HG02938 (cell line): ENCODE data around the gene RNF207.
A peak's percentile ranks its signal among the peaks of the same experiment; 100 is the strongest.

Experiments
- ATAC-seq: cut with Tn5 transposase; IDR thresholded peaks from one replicate; pipeline ENCODE4 v1.9.1; 2021; ENCODE audit warnings: mild to moderate bottlenecking, moderate library complexity; ENCODE audit not compliant: unreplicated experiment

The RNF207 gene

DNA sequence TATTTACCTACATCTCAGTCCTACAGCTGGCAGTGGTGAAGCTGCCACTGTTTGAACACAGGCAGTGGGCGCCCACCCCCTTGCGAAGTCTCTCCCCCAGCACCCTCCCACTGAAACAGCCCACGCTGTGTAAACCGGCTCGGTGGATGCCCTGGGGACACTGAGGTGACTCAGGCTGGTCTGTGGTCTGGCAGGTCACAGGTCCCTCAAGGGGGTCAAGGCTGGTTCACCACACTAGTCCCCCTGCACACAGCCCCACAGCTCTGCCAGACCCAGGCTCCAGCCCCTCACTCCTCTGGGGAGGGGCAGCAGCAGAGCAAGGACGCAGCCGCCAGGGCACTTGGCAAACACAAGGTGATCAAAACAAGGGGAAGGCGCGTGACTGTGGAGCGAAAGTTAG, 33.4 kb upstream of the RNF207 start:
- ATAC-seq = no peak

DNA sequence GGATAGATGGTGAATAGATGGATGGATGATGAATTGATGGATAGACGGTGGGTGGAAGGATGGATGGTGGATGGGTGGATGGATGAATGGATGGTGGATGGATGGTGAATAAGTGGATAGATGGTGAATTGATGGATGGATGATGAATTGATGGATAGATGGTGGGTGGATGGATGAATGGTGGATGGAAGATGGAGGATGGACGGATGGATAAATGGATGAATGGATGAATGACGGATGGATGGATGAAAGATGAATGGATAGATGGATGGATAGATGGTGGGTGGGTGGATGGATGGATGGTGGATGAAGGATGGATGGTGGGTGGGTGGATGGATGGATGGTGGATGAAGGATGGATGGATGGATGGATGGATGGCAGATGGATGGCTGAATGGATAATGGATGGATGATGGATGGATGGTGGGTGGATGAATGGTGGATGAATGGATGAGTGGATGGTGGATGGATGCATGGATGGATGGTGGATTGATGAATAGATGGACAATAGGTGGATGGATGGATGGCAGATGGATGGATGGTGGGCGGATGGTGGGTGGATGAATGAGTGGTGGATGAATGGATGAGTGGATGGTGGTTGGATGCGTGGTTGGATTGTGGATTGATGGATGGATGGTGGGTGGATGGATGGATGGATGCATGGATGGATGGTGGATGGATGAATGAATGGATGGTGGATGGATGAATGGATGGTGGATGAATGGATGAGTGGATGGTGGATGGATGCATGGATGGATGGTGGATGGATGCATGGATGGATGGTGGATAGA, 31.1 kb upstream of the RNF207 start:
- no peak for ATAC-seq

DNA sequence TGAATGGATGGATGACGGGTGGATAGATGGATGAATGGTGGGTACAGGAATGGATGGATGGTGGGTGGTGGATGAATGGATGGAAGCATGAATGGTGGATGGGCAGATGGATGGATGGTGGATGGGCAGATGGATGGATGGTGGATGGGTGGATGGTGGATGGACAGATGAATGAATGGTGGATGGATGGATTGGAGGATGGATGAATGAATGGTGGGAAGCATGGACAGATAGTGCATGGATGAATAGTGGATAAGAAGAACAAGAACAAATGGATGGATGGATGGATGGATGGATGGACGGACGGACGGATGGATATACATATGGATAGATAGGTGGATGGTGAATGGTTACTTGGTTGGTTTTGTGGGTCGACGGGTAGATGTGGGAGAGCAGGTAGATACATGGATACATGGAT, 30.5 kb upstream of the RNF207 start:
- ATAC-seq = no peak

DNA sequence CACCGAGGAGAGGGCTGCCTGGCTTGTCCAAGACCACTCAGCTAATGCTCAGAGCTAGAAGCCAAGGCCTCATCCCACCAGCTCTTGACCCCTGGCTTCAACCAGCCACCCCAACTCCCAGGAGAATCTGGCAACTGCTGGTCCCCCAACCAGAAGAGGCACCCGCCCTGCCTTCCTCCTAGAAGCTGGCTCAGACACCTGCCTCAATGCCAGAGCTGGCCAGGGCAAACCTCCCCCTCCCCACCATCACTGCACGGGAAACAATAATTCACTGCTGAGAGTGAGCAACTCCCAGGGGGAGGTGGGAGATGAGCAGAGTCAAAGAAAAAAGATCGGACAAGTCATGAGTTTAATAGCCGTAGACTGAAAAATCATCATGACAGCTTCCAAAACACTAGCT, 29.1 kb upstream of the RNF207 start:
- ATAC-seq = no peak

DNA sequence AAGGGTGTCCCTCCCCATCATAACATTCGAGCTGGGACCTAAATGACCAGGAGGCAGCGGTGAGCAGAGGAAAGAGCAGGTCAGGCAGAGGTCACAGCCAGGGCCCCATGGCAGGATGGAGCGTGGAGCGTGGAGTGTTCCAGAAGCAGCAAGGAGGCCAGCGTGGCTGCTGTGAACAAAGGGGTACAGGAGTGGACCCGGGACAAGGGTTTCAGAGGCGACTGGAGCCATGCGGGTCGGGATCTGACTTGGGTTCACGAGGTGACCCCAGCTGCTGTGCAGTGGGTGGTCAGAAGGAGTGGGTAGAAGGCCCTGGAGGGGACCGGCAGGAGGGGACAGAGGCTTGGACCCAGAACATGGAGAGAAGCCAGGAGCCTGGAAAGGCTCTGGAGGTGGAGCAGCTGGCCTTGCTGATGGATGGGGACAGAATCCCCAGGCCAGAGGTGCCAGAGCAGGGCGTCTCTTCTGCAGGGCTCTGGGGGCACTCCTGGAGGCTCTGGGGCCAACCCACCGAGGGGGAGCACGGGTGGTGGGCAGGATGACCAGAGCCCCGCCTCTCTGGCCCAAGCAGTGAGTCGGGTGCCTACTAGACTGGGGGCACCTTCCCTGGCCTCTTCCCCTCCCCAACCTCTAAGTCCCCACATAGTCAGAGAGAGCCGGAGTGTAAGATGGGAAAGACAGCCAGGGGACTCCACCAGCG, 28.1 kb upstream of the RNF207 start:
- ATAC-seq = no peak

DNA sequence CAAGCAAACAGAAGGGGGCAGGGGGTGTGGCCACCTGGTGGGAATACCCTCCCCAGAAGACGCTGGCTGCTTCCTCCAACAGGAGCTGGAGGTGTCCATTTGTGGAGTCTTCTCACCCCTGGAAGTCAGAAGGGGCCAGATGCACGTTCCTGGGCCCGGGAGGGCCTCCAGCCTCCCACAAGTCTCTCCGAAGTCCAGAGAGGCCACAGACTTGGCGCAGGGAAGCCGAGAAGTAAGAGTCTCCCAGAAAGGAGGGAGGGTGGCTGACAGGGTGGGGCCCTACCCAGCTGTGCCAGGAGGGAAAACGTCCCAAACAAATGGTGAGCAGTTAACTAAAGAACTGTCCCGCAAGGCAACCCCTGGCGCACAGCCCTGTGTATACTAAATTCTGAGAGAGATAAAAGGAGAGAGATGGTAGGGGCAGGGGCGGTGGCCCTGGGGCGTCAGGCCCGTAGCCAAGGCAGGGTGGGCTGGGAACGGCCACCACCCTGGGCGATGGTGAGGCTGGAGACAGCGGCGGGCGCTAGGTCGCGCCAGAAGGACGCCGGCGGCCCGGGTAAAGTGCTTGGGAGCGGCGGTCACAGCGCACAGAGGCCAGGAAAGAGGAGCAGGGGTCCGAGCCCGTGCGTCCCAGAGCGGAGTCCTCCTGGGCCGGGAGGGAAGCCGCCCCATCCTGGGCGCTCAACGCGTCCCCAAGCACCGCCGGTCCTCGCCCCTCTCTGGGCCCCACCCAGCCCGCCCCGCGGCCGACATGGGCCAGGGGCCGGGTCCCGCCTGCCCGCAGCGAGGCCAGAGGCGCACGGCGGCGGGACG, 27.0 kb upstream of the RNF207 start:
- no peak for ATAC-seq

DNA sequence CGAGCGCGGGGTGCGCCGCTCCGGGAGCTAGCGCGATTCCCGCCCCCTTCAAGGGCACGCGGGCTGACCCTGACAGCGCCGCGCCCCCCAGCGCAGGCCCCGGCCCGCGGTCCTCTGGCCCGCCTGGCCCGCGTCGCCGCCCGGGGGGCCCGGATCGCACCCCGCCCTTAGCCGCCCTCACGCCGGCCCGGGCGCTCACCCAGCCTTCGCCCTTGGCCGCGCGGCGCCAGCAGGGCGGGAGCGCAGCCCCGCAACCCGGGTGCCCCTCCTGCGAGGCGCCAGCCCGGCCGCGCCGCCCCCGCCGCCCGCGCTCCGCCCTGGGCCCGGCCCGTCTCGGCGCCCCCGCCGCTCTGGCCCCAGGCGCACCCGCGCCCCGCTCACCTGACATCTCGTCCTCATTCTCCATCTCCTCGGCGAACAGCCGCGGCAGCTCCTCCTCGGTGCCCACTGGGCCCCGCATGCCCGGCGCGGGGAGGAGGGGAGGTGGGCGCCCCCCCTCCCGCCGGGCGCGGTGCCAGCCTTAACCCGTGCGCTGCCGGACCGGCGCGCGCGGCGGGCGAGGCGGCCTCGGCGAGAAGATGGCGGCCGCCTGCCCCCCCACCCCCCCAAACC, 26.2 kb upstream of the RNF207 start:
- ATAC-seq = no peak

DNA sequence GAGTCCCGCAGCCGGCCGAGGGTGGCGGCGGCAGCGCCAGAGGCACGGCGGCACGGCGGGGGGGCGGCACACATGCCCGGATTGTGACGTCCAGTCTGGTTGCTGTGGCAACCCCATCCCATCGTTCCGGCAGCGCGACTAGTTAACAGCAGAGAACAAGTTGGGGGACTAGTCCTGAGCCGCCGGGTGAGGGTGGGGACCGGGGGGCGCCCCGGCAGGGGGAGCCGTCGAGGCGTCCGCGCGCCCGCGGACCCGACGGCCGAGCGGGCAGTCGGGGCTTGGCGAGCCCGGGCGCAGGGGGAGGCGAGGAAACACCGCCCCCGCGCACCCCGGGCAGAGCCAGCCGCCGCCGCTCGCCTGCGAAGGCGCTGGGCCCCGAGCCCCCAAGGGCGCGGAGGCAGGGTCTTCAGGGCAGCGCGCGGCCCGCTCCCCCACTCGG, 25.6 kb upstream of the RNF207 start, which contains the start of gene CHD5:
Gene CHD5 (minus strand): TSS at position 54 of the 439 bp plus-strand sequence. CDS start 298 bp downstream, outside the sequence.
- no peak for ATAC-seq

DNA sequence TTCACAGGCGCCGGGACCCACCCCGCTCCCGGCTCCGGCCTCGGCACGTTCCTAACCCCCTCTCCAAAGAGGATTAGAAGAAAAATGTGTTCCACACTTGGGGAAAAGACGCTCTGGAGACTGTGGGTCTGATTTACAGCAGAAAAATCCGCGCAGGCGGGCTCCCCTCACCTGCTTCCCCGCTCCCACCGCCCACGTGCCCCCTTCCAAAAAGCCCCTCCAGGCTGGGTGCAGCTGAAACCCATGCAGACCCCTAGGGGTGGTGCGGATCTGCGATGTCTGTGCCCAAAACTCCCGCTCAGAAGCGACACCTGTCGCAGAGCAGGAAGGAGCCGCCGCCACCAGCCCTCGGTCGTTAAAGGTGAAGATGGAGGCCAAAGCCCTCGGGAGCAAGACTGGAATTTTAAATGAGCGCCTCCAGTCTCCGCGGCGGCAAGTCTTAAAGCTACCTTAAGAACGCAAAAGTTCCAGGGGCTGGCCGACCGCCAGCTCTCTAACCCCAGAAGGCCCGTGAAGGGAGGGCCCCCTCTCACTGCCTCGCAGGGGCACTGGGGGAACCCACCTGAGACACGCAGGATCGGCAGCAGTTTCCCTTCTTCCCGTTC, 25.1 kb upstream of the RNF207 start:
- ATAC-seq = no peak

DNA sequence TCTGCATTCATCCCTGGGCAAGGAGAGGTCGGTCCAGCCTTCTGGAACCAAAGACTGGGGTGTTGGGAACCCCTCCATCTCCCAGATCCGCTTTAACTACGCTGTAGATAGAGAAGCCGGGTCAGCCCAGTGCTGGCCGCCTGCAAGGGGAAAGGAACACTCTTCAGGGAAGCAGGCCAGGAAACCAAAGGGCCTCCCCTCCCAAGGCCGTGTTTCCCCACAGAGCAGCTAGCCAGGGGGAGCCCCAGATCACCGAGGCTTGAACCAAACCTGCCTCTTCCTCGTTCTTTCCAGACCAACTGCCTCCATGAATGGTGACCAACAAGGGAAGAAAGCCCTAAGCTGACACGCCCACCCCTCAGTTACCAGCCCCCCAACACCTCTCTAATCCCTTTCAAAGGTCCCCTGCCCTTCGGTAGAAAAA, 24.6 kb upstream of the RNF207 start:
- no peak for ATAC-seq

DNA sequence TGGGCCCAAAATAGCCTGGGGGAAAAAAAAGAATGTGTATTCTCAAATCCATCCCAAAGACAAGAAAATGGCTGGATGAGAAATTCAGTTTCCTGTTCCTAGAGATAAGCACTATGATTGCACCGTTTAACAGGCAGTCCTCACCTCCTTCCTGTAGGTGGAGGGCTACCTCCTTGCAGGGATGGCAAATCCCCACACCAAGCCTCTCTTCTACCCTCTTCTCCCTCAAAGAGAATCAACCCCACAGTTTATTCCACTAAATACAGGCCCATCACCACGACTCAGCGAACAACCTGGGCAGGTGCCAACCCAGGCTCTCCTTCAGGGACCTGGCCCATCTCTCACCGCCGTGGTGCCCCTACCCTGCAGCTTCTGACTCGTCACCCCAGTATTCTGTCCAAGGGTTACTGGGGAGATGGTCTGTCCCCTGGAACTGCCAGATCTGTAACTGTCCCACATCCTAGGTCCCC, 22.4 kb upstream of the RNF207 start:
- no peak for ATAC-seq

DNA sequence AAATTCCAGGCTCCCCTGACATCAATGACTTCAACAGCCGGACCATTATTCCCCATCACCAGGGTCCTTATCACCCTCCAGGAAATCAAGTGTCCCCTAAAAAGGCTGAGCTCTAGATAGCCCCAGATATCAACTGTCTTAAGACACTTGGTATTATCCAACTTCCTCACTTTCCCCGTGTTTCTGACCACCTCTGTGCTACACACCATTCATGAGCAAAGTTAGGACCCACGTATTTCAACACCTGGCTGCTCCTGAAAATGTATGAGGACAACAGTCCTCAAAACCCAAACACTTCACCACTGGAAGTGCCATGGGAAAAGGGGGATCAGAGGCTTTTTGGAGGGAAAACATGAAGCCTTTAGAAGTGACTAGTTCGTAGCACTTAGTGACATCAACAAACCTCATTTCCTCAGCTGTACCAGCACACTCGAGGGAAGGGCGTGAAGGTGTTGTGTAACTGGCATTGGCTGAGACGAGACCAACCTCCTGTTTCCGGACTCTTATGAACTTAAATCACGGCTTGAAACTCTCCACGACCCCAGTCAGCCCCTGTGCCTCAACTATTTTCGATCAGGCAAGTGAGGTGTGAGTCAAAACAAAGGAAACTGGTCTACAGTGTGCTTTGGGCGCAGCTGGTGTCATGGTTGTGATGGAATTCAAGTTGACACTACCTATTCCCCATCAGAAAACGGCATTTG, 21.7 kb upstream of the RNF207 start:
- ATAC-seq = no peak

DNA sequence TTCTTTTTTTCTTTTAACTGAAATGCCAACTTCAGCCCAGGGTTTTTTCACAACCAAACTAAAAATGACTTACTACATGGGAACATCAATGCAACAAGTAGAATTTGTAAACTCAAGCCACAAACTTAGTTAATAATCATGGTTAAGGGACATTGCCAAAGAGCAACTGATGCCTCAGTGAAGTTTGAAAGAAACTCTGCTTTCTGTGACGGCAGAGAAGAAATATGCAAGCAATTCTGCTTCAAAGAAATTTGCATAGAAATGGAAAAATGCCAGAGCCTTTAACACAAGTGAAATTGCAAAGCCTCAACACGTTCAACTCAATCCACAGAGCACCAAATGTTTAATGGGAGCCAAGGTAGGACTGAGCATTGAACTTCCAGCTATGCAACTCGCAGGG, 20.8 kb upstream of the RNF207 start:
- no peak for ATAC-seq

DNA sequence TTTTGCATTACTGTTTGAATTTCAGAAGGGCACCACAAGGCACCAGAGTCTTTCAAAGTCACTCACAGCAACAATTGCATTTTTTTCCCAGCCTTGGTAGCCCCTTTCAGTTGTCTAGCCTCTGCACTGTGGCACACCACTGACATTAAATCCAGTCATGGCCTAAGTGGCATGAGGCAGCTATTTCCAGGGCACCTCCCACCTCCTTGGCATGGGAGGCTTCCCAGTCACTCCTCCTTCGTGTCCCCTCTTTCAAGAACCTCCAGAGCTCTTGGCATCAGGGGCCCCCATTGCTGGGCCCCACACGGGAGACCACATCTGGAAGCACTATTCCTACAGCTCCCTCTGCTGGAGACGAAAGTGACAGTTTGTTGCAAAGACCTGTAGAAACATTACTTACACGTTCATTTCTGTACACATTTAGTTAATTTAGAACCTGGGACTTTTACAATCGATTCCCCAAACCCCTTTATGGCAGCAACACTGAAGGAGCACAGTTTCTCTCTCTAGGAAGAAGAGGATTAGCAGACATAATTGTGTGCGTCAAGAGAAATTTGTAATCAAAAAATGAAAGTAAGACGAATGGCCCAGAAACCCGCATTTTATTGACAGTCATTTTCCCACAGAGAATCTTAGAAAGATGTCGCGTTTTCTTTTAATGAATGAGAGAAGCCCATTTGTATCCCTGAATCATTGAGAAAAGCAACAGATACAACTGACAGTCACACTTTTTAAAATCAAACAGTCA, 20.1 kb upstream of the RNF207 start:
- no peak for ATAC-seq

DNA sequence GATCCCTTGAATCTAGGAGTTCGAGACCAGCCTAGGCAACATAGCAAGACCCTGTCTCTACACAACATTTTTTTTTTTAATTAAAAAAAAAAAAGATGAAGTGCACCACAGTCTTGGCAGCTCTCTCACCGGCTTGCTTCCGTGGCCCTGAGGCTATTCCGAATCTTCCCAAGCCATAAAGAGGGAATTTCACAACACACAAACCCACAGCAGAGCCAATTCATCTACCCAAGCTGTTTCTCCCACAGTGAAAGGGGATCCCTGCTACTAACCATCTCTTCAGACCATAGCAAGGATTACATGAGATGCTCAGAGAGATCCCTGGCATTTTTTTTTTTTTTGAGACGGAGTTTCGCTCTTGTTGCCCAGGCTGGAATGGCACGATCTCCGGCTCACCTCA, 17.5 kb upstream of the RNF207 start:
- ATAC-seq = no peak

DNA sequence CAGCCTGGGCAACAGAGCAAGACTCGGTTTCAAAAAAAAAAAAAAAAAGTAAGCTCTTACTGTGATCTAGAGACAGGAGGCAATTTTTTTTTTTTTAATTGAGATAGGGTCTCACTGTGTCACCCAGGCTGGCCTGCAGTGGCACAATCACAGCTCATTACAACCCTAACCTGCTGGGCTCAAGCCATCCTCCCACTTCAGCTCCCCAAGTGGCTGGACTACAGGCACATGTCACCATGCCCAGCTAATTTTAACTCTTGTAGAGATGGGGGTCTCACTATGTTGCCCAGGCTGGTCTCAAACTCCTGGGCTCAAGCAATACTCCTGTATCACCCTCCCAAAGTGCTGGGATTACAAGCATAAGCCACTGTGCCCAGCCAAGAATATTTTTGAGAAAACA, 14.0 kb upstream of the RNF207 start:
- ATAC-seq = no peak

DNA sequence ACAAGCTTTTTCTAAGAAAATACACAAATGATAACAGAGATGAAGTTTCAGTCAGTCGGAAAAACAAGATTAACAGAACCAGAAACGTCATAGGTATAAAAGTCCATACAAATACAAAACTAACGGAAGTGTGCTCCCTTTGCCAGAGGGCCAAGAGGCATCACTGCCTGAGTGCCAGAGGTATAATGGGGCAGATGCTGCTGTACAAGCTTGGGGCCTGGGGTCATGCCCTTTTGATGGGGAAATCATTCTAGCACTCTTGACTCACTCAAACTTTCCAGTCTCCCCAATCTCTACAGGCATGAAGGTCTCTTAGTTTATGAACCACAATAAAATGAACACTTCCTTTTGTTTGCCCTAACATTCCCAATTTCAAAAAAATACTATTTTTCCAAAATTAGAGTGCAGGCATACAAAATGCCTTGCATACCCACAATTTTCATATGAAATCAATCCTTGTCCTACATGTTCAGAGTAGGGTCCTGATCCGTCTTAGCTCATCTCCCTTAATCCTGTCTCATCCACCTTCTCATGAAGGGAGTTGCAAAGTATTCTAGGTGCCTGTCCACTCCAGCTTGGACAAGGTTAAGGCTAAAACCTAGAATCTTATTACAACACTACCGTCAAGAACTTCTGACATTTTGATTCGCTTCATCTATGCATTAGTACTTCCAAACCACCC, 8.0 kb upstream of the RNF207 start:
- no peak for ATAC-seq

DNA sequence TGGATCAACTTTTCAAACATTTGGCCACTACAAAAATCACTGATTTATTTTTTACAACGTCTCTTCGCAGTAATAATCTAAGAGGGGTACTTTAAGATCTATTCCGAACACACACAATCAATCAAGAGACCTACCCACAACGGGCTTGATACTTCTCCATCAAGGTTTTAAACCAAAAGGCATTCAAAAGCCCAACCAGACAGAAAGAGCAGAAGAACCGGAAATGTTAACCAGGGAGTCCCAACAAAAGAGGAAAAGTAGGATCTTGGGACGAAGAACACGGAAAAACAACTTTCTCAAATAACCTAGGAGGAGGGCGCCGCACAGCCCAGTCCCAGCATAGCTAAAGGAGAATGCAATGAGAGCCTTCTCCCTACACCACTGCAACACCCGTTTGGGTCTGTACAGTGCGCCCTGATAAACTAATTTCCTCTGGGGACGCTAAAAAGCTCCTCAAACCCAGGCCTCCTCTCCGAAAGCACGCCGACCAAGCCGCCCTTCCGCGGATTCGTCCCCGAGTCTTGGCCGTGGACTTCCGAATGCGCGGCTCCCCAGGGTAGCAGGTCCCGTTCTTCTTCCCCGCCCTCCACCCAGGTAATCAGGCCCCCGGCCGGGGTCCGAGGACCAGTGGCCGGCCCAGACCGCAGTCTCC, 7.1 kb upstream of the RNF207 start:
- peak; percentile 26 for ATAC-seq
